IMR-90 (cell line): ENCODE data around the gene RAD1.

ENCODE experiments used
- CTCF ChIP-seq: conservative IDR thresholded peaks from 2 replicates; pipeline ENCODE4 v1.5.1; 2012; ENCODE audit warnings: mild to moderate bottlenecking, low read depth, low read length, improper control_type of control experiment
- MXI1 ChIP-seq: IDR thresholded peaks from 2 replicates; pipeline ENCODE4 v1.6.1; 2012; ENCODE audit warnings: low read depth, mild to moderate bottlenecking, low read length, moderate library complexity, borderline replicate concordance
- NFE2L2 ChIP-seq: fragments of 150-350 bp; IDR thresholded peaks from 2 replicates; pipeline ENCODE4 v1.6.1; 2016; ENCODE audit warnings: low read depth, mild to moderate bottlenecking, low read length
- POLR2A ChIP-seq: IDR thresholded peaks from 2 replicates; pipeline ENCODE4 v1.6.1; 2012; ENCODE audit warnings: mild to moderate bottlenecking, low read depth, low read length
- RAD21 ChIP-seq: IDR thresholded peaks from 2 replicates; pipeline ENCODE4 v1.6.1; 2012; ENCODE audit warnings: low read length, improper control_type of control experiment
- RCOR1 ChIP-seq: IDR thresholded peaks from 2 replicates; pipeline ENCODE4 v1.6.1; 2012; ENCODE audit warnings: mild to moderate bottlenecking, low read length, improper control_type of control experiment; ENCODE audit not compliant: insufficient replicate concordance
- SMC3 ChIP-seq: fragments of 150-350 bp; IDR thresholded peaks from 2 replicates; pipeline ENCODE4 v1.6.1; 2016; ENCODE audit warnings: low read depth, mild to moderate bottlenecking, antibody characterized with exemption, low read length, moderate library complexity

GRCh38 chr5:34905564-34905963 is 9.7 kb downstream of the RAD1 start:
- TF ChIP-seq RCOR1: no peak
- peak; percentile 45 for TF ChIP-seq CTCF
- TF ChIP-seq NFE2L2: no peak
- peak; percentile 43 for TF ChIP-seq RAD21
- peak; percentile 22; the same call in 1 of the 2 replicates for TF ChIP-seq SMC3
- TF ChIP-seq POLR2A: no peak
- no peak for TF ChIP-seq MXI1
